GM12873 (cell line): ENCODE data around the gene ANXA8.
"Not testable (repeated sequence)": the region's sequence is repeated elsewhere in the genome, so short reads cannot be mapped to it uniquely, and the experiment has no call there.

Experiments used
- TF ChIP-seq, protein P1 (sequence below): IDR thresholded peaks from 2 replicates; pipeline ENCODE4 v1.5.1; 2012; ENCODE audit warnings: low read depth, mild to moderate bottlenecking, moderate library complexity, low read length, control low read depth; ENCODE audit not compliant: insufficient read depth; ENCODE audit errors: missing control alignments

Gene ANXA8, protein sequence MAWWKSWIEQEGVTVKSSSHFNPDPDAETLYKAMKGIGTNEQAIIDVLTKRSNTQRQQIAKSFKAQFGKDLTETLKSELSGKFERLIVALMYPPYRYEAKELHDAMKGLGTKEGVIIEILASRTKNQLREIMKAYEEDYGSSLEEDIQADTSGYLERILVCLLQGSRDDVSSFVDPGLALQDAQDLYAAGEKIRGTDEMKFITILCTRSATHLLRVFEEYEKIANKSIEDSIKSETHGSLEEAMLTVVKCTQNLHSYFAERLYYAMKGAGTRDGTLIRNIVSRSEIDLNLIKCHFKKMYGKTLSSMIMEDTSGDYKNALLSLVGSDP

DNA sequence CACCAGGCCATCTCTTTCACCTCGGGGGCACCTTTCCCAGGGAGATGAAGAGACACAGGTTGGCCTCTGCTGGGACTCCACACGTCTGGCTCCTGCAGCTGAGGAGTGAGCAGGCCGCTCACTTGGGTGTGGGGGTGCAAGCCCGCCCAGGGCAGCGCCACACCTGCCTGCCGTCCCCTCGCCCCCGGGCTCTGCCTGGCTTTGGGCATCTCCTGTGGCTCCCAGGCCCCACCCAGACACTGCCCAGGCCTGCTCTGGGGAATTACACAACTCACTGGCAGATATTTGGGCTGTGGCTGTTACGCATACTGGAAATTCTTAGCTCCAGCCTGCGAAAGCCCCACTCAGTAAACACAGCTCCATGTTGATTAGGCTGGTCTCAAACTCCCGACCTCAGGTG is at the start of gene ANXA8:
Gene ANXA8, minus strand, starts transcription at position 193 of the 400 bp plus-strand sequence. Its CDS starts 182 bp downstream, at position 11.
- TF ChIP-seq, protein P1, sequence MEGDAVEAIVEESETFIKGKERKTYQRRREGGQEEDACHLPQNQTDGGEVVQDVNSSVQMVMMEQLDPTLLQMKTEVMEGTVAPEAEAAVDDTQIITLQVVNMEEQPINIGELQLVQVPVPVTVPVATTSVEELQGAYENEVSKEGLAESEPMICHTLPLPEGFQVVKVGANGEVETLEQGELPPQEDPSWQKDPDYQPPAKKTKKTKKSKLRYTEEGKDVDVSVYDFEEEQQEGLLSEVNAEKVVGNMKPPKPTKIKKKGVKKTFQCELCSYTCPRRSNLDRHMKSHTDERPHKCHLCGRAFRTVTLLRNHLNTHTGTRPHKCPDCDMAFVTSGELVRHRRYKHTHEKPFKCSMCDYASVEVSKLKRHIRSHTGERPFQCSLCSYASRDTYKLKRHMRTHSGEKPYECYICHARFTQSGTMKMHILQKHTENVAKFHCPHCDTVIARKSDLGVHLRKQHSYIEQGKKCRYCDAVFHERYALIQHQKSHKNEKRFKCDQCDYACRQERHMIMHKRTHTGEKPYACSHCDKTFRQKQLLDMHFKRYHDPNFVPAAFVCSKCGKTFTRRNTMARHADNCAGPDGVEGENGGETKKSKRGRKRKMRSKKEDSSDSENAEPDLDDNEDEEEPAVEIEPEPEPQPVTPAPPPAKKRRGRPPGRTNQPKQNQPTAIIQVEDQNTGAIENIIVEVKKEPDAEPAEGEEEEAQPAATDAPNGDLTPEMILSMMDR = not testable (repeated sequence)

DNA sequence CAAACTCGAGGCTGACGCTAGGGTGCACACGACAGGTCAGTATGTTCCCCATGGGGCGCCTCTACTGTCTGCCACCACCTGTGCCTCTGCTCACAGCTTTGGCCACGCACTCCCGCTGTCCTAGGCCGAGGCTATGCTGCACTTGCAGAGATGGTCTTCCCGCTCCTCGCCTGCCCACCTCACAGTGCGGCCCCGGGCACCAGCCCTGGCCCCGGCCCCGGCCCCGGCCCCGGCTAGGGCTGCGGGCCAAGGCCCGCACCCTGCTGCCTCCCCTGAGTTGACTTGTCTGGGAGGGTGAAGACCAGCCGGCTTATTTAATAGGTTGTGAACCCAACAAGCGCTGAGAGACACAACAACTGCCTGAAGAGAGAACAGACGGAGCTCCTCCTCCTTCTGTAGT is 39.6 kb upstream of the ANXA8 start, which contains the start of gene AGAP9:
Gene AGAP9, minus strand, starts transcription at position 164 of the 400 bp plus-strand sequence. Its CDS starts 112 bp downstream, at position 52.
- TF ChIP-seq, protein P1 = not testable (repeated sequence)

DNA sequence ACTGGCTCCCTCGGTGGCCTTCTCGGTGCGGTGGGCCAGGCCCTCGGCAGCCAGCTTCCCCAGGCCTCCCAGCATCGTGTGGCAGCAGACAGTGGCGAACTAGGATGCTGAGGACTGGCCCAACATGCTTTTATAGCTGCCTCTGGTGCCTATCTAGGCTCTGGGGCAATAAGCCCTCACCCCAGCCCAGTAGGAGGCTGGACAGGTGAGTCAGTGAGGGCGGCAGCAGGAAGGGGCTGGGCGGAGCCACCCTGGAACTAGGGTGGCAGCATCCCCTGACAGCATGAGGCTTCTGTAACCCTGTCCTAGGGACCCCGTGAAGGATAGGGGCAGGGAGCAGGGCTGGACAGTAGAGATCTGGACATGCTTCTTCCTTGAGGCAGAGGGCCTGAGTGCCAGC is 7.7 kb upstream of the ANXA8 start, which contains the start of gene FAM25G:
Gene FAM25G, minus strand, starts transcription at position 101 of the 400 bp plus-strand sequence. Its CDS starts 26 bp downstream, at position 75.
- TF ChIP-seq, protein P1 = not testable (repeated sequence)

DNA sequence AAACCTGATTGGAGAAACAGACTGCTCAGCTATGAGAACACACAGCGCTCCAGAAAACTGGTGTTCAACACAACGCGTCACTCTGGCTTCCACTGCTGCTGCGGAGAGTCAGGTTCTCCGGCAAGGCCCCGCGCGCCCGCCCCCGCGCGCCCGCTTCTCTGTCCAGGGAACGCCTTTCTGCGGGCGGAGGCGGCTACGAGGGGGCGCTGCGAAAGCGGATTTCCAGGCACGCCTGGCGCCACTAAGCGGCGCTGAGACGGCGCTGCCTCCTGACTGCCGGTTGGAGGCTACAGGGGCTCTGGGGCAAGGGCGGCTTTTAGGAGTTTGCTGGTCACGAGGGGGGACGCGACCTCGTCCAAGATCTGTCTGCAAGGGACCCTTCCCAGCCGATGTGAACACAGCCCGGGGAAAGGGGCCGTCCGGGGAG is 22.6 kb downstream of the ANXA8 start:
- TF ChIP-seq, protein P1 = peak; percentile 16

DNA sequence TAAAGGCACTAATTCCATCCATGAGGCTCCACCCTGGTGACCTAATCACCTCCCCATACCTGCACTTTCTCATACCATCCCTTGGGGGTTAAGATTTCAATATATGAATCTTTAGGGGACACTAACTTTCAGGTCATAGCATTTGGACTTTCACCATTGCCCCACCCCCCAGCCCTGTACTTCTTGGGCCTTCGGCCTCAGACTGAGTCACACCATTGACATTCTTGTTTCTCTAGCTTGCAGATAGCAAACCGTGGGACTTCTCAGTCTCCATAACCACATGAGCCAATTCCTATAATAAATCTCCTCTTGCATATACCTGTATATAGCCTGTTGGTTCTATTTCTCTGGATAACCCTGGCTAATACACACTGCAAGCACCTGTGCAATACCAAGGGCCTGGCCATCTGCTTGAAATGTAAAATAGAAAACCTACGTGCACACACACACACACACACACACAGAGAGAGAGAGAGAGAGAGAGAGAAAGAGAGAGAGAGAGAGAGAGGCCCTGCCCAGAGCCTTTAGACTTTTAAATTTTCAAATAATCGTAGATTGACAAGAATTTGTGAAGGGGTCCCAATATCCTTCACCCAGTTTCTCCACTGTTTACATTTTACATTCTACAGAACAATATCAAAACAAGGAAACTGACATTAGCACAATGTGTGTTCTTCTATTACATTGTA is 25.3 kb downstream of the ANXA8 start:
- TF ChIP-seq, protein P1 = no peak

DNA sequence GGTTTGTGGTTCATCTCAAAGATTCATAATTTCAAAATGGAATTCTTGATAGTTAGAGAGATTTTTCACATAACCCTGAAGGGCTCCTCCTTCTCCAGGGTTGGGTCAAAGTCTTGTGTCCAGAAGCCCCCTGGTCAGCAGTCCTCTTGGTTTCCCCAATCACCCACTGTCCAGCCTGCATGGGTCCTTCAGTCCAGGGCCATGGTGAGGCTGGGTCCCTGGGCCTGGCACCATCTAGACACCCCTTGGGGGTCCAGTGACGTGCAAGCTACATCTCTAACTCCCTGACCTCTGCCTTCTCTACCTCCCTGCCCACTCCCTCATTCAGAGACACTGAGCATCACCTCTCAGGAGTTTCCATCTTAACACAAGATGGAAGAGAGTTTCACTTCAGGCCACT is 26.1 kb downstream of the ANXA8 start:
- TF ChIP-seq, protein P1 = no peak

DNA sequence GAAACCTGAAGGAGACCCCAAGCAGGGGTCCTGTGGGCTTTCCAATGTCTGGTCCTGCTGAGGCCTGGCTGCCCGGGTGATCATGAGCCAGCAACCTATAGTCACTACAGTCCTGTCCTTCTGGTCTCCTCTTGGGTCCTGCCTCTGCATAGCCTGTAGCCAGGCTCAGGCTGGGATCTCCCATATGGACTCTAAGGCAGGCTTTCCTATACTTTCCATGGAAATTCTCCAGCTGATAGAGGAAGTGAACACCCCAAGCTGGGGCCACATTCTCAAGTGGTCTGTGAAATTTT is 26.4 kb downstream of the ANXA8 start:
- TF ChIP-seq, protein P1 = no peak
